Kidney epithelial cell (primary cell): ENCODE measurements around the gene PRDX4. TPM values are rescaled to one million over a fixed set of nuclear protein-coding genes. Genes with fewer than 3 reads are reported as not detected.
A peak's percentile ranks its signal among the peaks of the same experiment; 100 is the strongest.

Source experiments
- DNase-seq: peaks from one replicate; pipeline ENCODE4 v3.0.0-alpha.2; 2010; ENCODE audit warnings: low read depth
- H3K27me3 ChIP-seq: 2 replicates; pipeline ENCODE4 v1.6.0; 2011; ENCODE audit warnings: low read length; ENCODE audit not compliant: control insufficient read depth, insufficient read depth
- H3K36me3 ChIP-seq: 2 replicates; pipeline ENCODE4 v1.5.1; 2011; ENCODE audit warnings: low read length; ENCODE audit not compliant: control insufficient read depth, insufficient read depth
- H3K4me3 ChIP-seq: 2 replicates; pipeline ENCODE4 v1.5.1; 2011; ENCODE audit warnings: low read depth, mild to moderate bottlenecking, control low read depth, low read length
- total RNA-seq: library from RNA; depleted of rRNA; stranded (reverse); fragments of >200 nt; gene quantifications from 2 replicates; pipeline ENCODE4 v1.2.3, GENCODE V29; 2015
- TF ChIP-seq, protein P1 (sequence below): IDR thresholded peaks from 2 replicates; pipeline ENCODE4 v1.5.1; 2011; ENCODE audit warnings: mild to moderate bottlenecking, moderate library complexity, low read length, control low read depth, inconsistent platforms; ENCODE audit not compliant: insufficient read depth, poor library complexity, severe bottlenecking

PRDX4 gene
- 181 and 193 TPM in 2 replicates for total RNA-seq

DNA sequence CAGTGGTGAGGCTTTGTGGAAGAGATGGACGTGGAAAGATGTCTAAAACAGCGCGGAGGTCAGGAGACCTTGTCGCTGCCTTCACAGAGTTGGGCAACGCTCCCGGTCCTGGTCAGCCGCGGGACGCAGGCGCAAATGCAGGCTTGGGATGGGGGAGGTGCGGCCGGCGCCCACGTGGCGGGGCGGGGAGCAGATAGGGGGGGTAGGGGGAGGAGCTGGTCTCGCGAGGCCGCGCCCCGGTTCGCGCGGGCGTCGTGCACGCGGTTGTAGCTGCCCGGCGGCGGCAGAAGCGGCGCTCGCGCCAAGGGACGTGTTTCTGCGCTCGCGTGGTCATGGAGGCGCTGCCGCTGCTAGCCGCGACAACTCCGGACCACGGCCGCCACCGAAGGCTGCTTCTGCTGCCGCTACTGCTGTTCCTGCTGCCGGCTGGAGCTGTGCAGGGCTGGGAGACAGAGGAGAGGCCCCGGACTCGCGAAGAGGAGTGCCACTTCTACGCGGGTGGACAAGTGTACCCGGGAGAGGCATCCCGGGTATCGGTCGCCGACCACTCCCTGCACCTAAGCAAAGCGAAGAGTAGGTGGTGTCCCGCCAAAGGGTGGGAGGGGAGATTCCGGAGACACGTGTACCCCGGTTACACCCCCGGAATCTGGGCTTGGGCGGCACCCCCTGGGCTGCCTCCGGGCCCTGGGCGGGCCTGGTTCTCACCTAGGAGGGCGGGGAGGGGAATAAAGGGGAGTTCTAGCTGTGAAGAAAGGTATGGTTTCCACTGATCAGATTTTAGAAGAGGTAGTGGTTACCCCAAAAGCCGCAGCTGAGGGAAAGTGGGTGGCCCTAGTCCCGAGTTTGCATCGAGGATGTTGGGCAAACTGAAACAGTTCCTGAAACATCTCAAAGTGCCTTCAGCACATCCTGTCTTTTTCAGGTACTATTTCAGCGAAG is at the start of gene PRDX4:
PRDX4 (plus strand) TSS at position 255 of the 939 bp plus-strand sequence; CDS start at position 333, 78 bp downstream.
- TF ChIP-seq, protein P1, sequence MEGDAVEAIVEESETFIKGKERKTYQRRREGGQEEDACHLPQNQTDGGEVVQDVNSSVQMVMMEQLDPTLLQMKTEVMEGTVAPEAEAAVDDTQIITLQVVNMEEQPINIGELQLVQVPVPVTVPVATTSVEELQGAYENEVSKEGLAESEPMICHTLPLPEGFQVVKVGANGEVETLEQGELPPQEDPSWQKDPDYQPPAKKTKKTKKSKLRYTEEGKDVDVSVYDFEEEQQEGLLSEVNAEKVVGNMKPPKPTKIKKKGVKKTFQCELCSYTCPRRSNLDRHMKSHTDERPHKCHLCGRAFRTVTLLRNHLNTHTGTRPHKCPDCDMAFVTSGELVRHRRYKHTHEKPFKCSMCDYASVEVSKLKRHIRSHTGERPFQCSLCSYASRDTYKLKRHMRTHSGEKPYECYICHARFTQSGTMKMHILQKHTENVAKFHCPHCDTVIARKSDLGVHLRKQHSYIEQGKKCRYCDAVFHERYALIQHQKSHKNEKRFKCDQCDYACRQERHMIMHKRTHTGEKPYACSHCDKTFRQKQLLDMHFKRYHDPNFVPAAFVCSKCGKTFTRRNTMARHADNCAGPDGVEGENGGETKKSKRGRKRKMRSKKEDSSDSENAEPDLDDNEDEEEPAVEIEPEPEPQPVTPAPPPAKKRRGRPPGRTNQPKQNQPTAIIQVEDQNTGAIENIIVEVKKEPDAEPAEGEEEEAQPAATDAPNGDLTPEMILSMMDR, result no peak
- Histone ChIP-seq H3K36me3 (no peaks in the 10 kb centered on the region), H3K27me3 (no peaks in the 10 kb centered on the region), H3K4me3 (peak within 1 kb of the TSS; percentile 51)
- DNase-seq, result peak; percentile 26

DNA sequence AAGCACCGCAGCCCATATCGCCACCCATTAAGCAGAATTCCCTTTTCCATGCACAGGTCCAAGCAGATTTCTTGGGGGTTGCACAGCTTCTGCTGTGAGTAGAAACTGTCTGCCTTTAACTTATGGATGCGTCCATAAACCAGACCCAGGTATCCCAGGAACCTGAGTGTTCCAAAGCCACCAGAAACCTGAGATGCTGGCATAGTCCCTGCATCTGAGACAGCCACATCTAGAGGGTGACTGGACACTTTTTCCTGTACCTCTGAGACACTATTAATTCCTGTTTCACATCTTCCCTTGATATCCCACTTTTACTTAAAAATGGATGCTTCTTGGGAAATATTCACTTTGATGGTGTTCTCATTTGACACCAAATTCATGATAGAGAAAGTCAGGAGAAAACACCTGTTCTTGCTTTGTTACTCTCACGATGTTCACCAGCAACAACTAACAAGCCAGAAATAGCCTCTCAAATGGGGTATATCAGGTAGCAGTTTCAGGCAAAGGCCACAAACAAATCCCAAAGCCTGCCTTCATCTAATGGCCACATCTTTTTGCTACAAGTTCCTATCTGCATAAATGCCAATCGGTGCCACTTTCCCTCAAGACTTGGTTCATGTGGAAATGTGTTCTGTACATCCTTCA is 45.5 kb upstream of the PRDX4 start:
- no peak overlapping the region for H3K4me3 ChIP-seq
- no peaks in the 10 kb centered on the region for H3K27me3 ChIP-seq
- TF ChIP-seq, protein P1, result no peak
- no peak for DNase-seq
- no peaks in the 10 kb centered on the region for H3K36me3 ChIP-seq

DNA sequence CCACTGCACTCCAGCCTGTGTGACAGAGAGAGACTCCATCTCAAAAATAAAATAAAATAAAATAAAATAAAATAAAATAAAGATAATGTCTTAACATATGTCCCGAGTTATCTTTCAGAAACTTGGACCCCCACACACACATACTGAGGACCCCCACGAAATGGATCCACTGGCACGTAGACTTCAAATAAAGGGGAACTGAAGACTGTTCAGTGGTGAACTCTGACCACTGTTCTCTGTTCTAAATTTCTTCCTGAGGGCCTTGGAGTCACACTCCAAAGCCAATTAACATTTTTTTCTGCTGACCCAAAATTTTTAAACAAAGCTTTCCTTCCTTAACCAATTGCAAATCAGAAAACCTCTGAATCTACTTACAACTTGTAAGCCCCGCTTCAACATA is 43.5 kb upstream of the PRDX4 start:
- no peak for DNase-seq
- Histone ChIP-seq H3K27me3 (no peaks in the 10 kb centered on the region), H3K36me3 (no peaks in the 10 kb centered on the region), H3K4me3 (no peak overlapping the region)
- TF ChIP-seq, protein P1, result no peak

GRCh38 chrX:23626651-23627050 is 40.6 kb upstream of the PRDX4 start:
- Histone ChIP-seq H3K27me3 (no peaks in the 10 kb centered on the region), H3K4me3 (no peak overlapping the region), H3K36me3 (no peaks in the 10 kb centered on the region)
- no peak for DNase-seq
- TF ChIP-seq, protein P1, result peak; percentile 13

GRCh38 chrX:23628131-23628530 is 39.2 kb upstream of the PRDX4 start:
- H3K27me3 ChIP-seq, result no peaks in the 10 kb centered on the region
- no peak overlapping the region for H3K4me3 ChIP-seq
- TF ChIP-seq, protein P1, result no peak
- no peaks in the 10 kb centered on the region for H3K36me3 ChIP-seq
- DNase-seq, result no peak
